Upper lobe of left lung (tissue), 6 donors: ENCODE results near the gene GNL3. TPM values are rescaled to one million over a fixed set of nuclear protein-coding genes. Genes with fewer than 3 reads are reported as not detected.

Experiments
- ATAC-seq, 2 donors: fragments of 200-7000 bp; cut with Tn5 transposase; one replicate each; pipeline ENCODE4 v1.9.1; 2022; ENCODE audit warnings: mild to moderate bottlenecking in 2 of 2, moderate library complexity in 2 of 2; ENCODE audit not compliant: low FRiP score in 2 of 2
- DNase-seq, 2 donors: peaks; one replicate each; pipeline ENCODE4 v3.0.0-alpha.2; 2019 to 2020
- H3K27ac ChIP-seq, 4 donors: fragments of 200-600 bp; sonication (generic); one replicate each; pipeline ENCODE4 v1.5.1; 2016 to 2019
- H3K27me3 ChIP-seq, 4 donors: fragments of 200-600 bp; sonication (generic); one replicate each; pipeline ENCODE4 v1.5.1; 2017 to 2019
- H3K36me3 ChIP-seq, 4 donors: fragments of 200-600 bp; sonication (generic); one replicate each; pipeline ENCODE4 v1.5.1; 2016 to 2019
- H3K4me1 ChIP-seq, 4 donors: fragments of 200-600 bp; sonication (generic); one replicate each; pipeline ENCODE4 v1.5.1; 2018 to 2019
- H3K4me3 ChIP-seq, 4 donors: fragments of 200-600 bp; sonication (generic); one replicate each; pipeline ENCODE4 v1.5.1; 2017 to 2019; ENCODE audit warnings: mild to moderate bottlenecking in 2 of 4, moderate library complexity in 1 of 4
- H3K9me3 ChIP-seq, 4 donors: fragments of 200-600 bp; sonication (generic); one replicate each; pipeline ENCODE4 v1.5.1; 2018 to 2019
- CTCF ChIP-seq, 6 experiments: fragments of 450-650 bp in 4 of 6; fragments of 200-600 bp in 2 of 6; sonication (generic) in 2 of 6; IDR thresholded peaks; one replicate each; pipeline ENCODE4 v1.5.1; 2016 to 2019; ENCODE audit warnings: antibody characterized with exemption in 6 of 6
- EP300 ChIP-seq, 4 donors: sonication (generic); formaldehyde crosslinking; IDR thresholded peaks; one replicate each; pipeline ENCODE4 v1.5.1; 2017; ENCODE audit warnings: antibody characterized with exemption in 4 of 4, control low read depth in 2 of 4
- POLR2A ChIP-seq, 4 donors: fragments of 450-650 bp; IDR thresholded peaks; one replicate each; pipeline ENCODE4 v1.5.1; 2016 to 2017; ENCODE audit warnings: antibody characterized with exemption in 4 of 4, mild to moderate bottlenecking in 2 of 4
- POLR2AphosphoS5 ChIP-seq, 2 donors: sonication (generic); formaldehyde crosslinking; IDR thresholded peaks; one replicate each; pipeline ENCODE4 v1.5.1; 2017; ENCODE audit warnings: antibody characterized with exemption in 2 of 2
- WGBS, 2 donors: methylation state at CpG; one replicate each; pipeline ENCODE4 v1.1.5; 2017 to 2018; 5-methylcytosine and 5-hydroxymethylcytosine counted together
- total RNA-seq, 6 donors: library from RNA; depleted of rRNA in 4 of 6; stranded (reverse); fragments of >200 nt in 4 of 6; gene quantifications; one replicate each; pipeline versions ENCODE4 v1.1.0 to v1.2.1, GENCODE V29; 2016 to 2021
- donor health status: DM: no; HTN: no; CAD: no; lungs with moderate emphysema.
- donor health status: DM: no; HTN: yes; CAD: no; lungs with severe emphysema.

The GNL3 gene
- total RNA-seq, 6 donors from 2014 or later = 12.0 to 93.3 (median 44.1) TPM

- ATAC-seq (no peak), DNase-seq (no peak)
- no peak overlapping the region for H3K4me3 ChIP-seq
- no peak overlapping the region for H3K27ac ChIP-seq
- H3K27me3 ChIP-seq = no peaks in the 10 kb centered on the region
- H3K36me3 ChIP-seq = peaks cover 32 to 95% (median 80%) of the 10 kb centered on the region in 4 donors
- no peak for TF ChIP-seq POLR2A (IDR thresholded peaks at IDR 0.05)
- TF ChIP-seq EP300 (IDR thresholded peaks at IDR 0.05) = no peak
- no peak for TF ChIP-seq CTCF (IDR thresholded peaks at IDR 0.05)
- TF ChIP-seq POLR2AphosphoS5 (IDR thresholded peaks at IDR 0.05) = no peak
- H3K9me3 ChIP-seq = no peaks in the 10 kb centered on the region
- H3K4me1 ChIP-seq = no peaks in the 10 kb centered on the region
Observed at GRCh38 chr3:52651592-52651991, 34.2 kb upstream of the GNL3 start.

GRCh38 chr3:52655895-52656294, 29.9 kb upstream of the GNL3 start:
- Histone ChIP-seq H3K9me3 (no peaks in the 10 kb centered on the region), H3K4me1 (no peaks in the 10 kb centered on the region), H3K36me3 (peaks cover 28 to 97% (median 90%) of the 10 kb centered on the region in 4 donors), H3K4me3 (no peak overlapping the region), H3K27ac (no peak overlapping the region), H3K27me3 (no peaks in the 10 kb centered on the region)
- WGBS, 2 donors = 92 to 96% methylated on average over 3 of the region's 3 CpGs
- no peak for ATAC-seq
- no peak for TF ChIP-seq EP300 (IDR thresholded peaks at IDR 0.05)
- no peak for TF ChIP-seq POLR2AphosphoS5 (IDR thresholded peaks at IDR 0.05)
- no peak for TF ChIP-seq POLR2A (IDR thresholded peaks at IDR 0.05)
- no peak for TF ChIP-seq CTCF (IDR thresholded peaks at IDR 0.05)
- DNase-seq = no peak

- Histone ChIP-seq H3K36me3 (peaks cover 26 to 93% (median 73%) of the 10 kb centered on the region in 4 donors), H3K27ac (no peak overlapping the region), H3K9me3 (no peaks in the 10 kb centered on the region), H3K27me3 (no peaks in the 10 kb centered on the region), H3K4me3 (no peak overlapping the region), H3K4me1 (no peaks in the 10 kb centered on the region)
- DNase-seq (no peak), ATAC-seq (no peak)
- no peak for TF ChIP-seq POLR2AphosphoS5 (IDR thresholded peaks at IDR 0.05)
- no peak for TF ChIP-seq POLR2A (IDR thresholded peaks at IDR 0.05)
- no peak for TF ChIP-seq EP300 (IDR thresholded peaks at IDR 0.05)
- 90 to 96% methylated on average over 3 of the region's 3 CpGs for WGBS, 2 donors
Observed at GRCh38 chr3:52660046-52660445, 25.8 kb upstream of the GNL3 start.

GRCh38 chr3:52663098-52663497, 22.7 kb upstream of the GNL3 start:
- 83 to 94% methylated on average over 3 of the region's 3 CpGs for WGBS, 2 donors
- TF ChIP-seq CTCF (IDR thresholded peaks at IDR 0.05) (no peak), EP300 (IDR thresholded peaks at IDR 0.05) (no peak), POLR2AphosphoS5 (IDR thresholded peaks at IDR 0.05) (no peak), POLR2A (IDR thresholded peaks at IDR 0.05) (no peak)
- H3K36me3 ChIP-seq = peaks cover 21 to 93% (median 67%) of the 10 kb centered on the region in 4 donors

GRCh38 chr3:52670621-52671521, 15.0 kb upstream of the GNL3 start:
- ATAC-seq = peak; percentile 86 to 96
- WGBS, 2 donors = 68 to 70% methylated on average over 9 of the region's 9 CpGs
- Histone ChIP-seq H3K27me3 (no peaks in the 10 kb centered on the region), H3K36me3 (peaks cover 19 to 86% (median 47%) of the 10 kb centered on the region in 4 donors), H3K27ac (peak overlapping the region; percentile 16 to 71 (median 24)), H3K9me3 (no peaks in the 10 kb centered on the region), H3K4me1 (peaks cover 12 to 22% (median 16%) of the 10 kb centered on the region in 4 donors), H3K4me3 (no peak overlapping the region)
- TF ChIP-seq POLR2A (IDR thresholded peaks at IDR 0.05) (no peak), EP300 (IDR thresholded peaks at IDR 0.05) (no peak), CTCF (IDR thresholded peaks at IDR 0.05) (no peak), POLR2AphosphoS5 (IDR thresholded peaks at IDR 0.05) (peak in 1 of 2 donors; percentile 65)
- DNase-seq = peak in 1 of 2 donors; percentile 39

More at GRCh38 chr3:52663098-52663497, 22.7 kb upstream of the GNL3 start:
- DNase-seq (no peak), ATAC-seq (no peak)
- Histone ChIP-seq H3K4me1 (no peaks in the 10 kb centered on the region), H3K27ac (no peak overlapping the region), H3K9me3 (no peaks in the 10 kb centered on the region), H3K4me3 (no peak overlapping the region), H3K27me3 (no peaks in the 10 kb centered on the region)
